Measurements from ENCODE around the gene TWNK. TPM values are rescaled to one million over a fixed set of nuclear protein-coding genes. Genes with fewer than 3 reads are reported as not detected.

Gene TWNK
- total RNA-seq, 1 donor from 2014 or later: 11.6 TPM

- peak; percentile 90 for DNase-seq (ENCODE audit: extremely low read depth, low read depth, low spot score)
These were observed 55.5 kb downstream of the TWNK start for GRCh38 chr10:101042667-101043362.

GRCh38 chr10:101043363-101043707 is 56.0 kb downstream of the TWNK start:
- no peak for DNase-seq (ENCODE audit: extremely low read depth, low read depth, low spot score)

Other genes with a start within 250 kb of the TWNK start
- 3.2 and 3.9 TPM in 2 replicates for gene PAX2, start 242.0 kb upstream of the TWNK start, total RNA-seq
- 17.7 and 29.5 TPM in 2 replicates for gene SLF2, start 74.6 kb upstream of the TWNK start, total RNA-seq
- 6.9 and 10.0 TPM in 2 replicates for gene SEMA4G, start 18.0 kb upstream of the TWNK start, total RNA-seq
- 80.9 and 85.6 TPM in 2 replicates for gene MRPL43, start within 50 bp of the TWNK start, total RNA-seq
- gene LZTS2, start 12.3 kb downstream of the TWNK start, total RNA-seq: 109 and 114 TPM in 2 replicates
- gene PDZD7, start 43.6 kb downstream of the TWNK start, total RNA-seq: 0.82 and 1.2 TPM in 2 replicates
- 112 and 151 TPM in 2 replicates for gene SFXN3, start 43.7 kb downstream of the TWNK start, total RNA-seq
- 0.12 TPM in 1 of 2 replicates, not detected in the other for gene KAZALD1, start 74.4 kb downstream of the TWNK start, total RNA-seq
- gene TLX1, start 143.8 kb downstream of the TWNK start, total RNA-seq: not detected in 2 replicates
- not detected in 2 replicates for gene LBX1, start 241.9 kb downstream of the TWNK start, total RNA-seq

Measured in glomerular endothelial cell (primary cell).